ENCODE measurements around the gene RAB3A.

GRCh38 chr19:18165794-18166544, 37.9 kb downstream of the RAB3A start:
- TF ChIP-seq, protein P1, sequence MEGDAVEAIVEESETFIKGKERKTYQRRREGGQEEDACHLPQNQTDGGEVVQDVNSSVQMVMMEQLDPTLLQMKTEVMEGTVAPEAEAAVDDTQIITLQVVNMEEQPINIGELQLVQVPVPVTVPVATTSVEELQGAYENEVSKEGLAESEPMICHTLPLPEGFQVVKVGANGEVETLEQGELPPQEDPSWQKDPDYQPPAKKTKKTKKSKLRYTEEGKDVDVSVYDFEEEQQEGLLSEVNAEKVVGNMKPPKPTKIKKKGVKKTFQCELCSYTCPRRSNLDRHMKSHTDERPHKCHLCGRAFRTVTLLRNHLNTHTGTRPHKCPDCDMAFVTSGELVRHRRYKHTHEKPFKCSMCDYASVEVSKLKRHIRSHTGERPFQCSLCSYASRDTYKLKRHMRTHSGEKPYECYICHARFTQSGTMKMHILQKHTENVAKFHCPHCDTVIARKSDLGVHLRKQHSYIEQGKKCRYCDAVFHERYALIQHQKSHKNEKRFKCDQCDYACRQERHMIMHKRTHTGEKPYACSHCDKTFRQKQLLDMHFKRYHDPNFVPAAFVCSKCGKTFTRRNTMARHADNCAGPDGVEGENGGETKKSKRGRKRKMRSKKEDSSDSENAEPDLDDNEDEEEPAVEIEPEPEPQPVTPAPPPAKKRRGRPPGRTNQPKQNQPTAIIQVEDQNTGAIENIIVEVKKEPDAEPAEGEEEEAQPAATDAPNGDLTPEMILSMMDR (IDR thresholded peaks at IDR 0.05): no peak
- TF ChIP-seq, protein P2, sequence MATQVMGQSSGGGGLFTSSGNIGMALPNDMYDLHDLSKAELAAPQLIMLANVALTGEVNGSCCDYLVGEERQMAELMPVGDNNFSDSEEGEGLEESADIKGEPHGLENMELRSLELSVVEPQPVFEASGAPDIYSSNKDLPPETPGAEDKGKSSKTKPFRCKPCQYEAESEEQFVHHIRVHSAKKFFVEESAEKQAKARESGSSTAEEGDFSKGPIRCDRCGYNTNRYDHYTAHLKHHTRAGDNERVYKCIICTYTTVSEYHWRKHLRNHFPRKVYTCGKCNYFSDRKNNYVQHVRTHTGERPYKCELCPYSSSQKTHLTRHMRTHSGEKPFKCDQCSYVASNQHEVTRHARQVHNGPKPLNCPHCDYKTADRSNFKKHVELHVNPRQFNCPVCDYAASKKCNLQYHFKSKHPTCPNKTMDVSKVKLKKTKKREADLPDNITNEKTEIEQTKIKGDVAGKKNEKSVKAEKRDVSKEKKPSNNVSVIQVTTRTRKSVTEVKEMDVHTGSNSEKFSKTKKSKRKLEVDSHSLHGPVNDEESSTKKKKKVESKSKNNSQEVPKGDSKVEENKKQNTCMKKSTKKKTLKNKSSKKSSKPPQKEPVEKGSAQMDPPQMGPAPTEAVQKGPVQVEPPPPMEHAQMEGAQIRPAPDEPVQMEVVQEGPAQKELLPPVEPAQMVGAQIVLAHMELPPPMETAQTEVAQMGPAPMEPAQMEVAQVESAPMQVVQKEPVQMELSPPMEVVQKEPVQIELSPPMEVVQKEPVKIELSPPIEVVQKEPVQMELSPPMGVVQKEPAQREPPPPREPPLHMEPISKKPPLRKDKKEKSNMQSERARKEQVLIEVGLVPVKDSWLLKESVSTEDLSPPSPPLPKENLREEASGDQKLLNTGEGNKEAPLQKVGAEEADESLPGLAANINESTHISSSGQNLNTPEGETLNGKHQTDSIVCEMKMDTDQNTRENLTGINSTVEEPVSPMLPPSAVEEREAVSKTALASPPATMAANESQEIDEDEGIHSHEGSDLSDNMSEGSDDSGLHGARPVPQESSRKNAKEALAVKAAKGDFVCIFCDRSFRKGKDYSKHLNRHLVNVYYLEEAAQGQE (IDR thresholded peaks at IDR 0.05; ENCODE audit: insufficient read depth in 1 of 2, low read depth in 2 of 2, low read length in 1 of 2): no peak
- TF ChIP-seq POLR2AphosphoS5 (IDR thresholded peaks at IDR 0.05; ENCODE audit: low read depth, low read length): no peak

Data from Panc1 (cell line).